HL-60/S4 (cell line): ENCODE results near the gene SIPA1L3.

Source experiments
- in situ Hi-C: fragments of 300-500 bp; cut with MboI; formaldehyde crosslinking; loops from 2 replicates; pipeline ENCODE4 v1.14.3; 2022; ENCODE audit warnings: low sequenced_read_pairs

The SIPA1L3 gene

DNA sequence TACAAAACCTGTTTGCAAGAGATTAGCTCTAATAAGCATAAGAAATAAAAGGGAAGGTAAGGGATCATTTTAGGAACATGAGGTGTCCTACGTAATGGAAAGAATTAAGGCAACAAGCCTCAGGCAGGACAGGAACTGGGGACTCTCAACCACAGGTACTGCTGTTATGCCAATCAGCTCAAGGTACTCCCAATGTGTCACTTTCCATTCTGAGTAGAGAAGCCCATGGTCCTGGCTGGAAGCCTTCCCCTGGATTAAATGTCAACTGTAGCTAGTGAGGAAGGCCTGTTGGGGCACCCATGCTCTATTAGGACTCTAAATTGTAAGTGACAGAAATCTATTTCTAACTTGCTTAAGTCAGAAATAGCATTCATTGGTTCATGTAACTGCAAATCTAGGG, 182.4 kb downstream of the SIPA1L3 start:
- in situ Hi-C loops: loop anchor here (25.0 kb wide), 1 partner anchor 177 kb away; the partner anchor contains the start of genes SIPA1L3 and WDR87

DNA sequence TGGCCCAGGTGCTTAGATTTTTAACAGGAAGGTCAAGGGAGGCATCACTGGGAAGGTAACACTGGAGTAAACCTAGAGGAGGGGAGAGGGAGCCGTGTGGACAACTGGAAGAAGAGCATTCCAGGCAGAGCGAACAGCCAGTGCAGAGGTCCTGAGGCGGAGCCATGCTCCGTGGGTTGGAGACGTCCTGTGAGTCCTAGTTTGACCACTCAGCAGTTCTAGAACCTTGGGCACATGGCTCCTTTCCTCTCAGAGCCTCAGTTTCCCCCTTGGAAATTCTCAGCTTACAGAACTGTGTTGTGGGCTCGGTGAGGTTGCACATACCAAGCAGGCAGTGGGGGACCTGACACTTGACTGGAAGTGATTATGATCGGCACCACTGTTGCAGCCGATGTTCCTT, 186.1 kb downstream of the SIPA1L3 start:
- in situ Hi-C loops: loop anchor here (25.0 kb wide), 1 partner anchor 181 kb away; the partner anchor contains the start of genes SIPA1L3 and WDR87

DNA sequence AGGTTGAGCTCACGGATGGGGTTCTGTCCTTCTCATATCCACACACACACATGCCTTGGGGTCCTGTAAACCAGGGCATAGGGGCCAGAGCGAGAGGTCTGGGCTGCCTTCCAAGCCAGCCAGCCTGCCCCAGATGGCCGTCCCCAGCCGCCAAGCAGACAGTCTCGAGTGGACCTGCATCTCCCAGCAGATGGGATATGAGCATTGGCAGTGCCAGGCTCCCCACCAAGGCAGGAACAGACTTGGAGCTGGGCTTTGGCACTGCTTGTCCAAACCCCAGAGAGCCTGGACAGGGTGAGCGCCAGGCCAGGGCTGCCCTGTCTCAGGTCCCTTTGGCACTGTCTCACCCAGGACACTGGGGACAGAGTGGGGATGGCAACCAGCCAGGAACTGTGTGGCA, 186.6 kb downstream of the SIPA1L3 start:
- in situ Hi-C loops: loop anchor here (25.0 kb wide), 1 partner anchor 181 kb away; the partner anchor contains the start of genes SIPA1L3 and WDR87

DNA sequence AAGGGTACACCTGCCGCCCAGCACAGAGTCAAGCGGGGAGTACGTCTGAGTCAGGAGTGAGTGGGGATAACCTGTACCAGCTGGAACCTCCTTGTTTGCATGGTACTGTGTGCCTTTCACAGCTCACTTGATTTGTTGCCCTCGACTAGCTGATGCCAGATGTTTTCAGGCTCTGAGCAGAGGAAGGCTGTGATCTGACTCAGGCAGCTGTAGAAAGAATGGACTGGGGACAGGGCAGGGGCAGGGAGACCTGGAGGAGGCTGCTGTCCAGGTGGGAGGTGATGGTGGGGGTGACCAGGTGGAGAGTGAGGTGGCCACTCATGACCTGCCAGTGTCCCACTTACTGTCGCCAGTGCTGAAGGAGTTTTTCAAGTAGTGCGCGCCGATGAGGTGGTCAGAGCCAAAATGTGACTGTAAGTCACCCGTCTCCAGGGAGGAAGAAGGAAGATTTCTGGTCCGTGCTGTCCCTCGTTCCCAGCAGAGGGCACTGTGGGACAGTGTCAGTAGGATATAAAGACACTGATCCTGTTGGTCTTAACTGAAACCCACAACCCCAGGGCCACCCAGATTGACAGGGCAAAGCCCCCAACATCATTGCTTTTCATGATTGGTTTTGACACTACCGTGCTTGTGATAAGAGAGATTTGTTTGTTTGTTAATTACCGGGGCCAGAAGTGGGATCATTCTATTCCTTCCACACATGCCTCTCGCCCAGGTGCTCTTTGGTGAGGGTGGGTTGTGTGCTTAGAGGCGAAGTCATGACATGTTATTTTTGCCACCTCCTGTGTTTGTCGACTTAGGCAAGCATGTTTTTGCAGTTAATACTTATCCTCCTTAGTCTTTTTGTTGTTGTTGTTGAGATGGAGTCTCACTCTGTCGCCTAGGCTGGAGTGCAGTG, 188.7 kb downstream of the SIPA1L3 start:
- in situ Hi-C loops: loop anchor here (25.0 kb wide), 1 partner anchor 183 kb away; the partner anchor contains the start of genes SIPA1L3 and WDR87

DNA sequence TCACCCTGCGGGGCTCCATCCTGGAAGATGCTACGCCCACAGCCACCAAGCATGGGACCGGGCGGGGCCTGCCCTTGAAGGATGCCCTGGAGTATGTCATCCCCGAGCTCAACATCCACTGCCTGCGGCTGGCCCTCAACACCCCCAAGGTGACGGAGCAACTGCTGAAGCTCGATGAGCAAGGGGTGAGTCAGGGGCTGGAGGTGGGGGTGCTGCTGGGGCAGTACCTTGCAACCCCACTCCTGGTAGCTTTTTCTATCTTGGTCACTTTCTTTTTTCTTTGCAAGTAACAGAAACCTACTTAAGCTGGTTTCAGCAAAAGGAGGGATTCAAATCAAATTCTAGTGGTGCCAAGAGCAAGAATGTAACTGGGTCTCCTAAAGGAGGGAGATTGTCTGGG, 193.0 kb downstream of the SIPA1L3 start:
- in situ Hi-C loops: loop anchor here (25.0 kb wide), 1 partner anchor 188 kb away; the partner anchor contains the start of genes SIPA1L3 and WDR87

DNA sequence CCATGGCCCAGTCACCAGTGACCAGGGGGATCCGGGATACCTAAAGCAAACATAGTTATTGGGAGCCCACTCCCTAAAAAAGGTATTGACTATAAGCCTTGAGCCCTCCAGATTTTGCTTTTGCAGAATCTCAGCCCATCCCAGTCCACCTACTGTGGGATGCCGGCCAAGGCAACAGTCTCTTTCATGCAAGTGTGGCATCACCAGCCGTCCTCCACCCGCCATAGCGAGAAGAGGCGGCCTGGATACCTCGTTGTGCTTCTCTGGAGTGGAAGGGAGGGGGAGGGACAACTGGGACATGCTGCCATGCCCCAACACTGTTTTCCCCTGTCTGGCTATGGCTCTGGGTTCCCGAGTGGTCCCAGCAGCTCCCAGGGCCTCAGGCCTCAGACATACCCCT, 193.6 kb downstream of the SIPA1L3 start:
- in situ Hi-C loops: no loop called here

DNA sequence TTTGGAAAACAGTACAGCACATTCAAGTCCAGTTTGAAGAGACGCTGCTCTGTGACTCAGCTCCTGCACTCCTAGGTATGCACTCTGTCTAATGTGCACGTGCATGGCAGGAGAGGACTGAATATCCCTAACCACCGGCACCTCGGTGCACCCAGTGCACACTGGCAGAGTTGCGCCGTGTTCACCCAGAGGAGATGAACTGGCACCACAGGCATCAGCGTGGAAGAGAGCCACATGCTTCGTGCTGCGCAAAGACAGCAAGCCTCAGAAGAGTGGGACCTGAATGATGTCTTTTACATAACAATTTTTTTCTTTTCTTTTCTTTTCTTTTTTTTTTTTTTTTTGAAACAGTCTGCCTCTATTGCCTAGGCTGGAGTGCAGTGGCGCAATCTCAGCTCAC, 194.7 kb downstream of the SIPA1L3 start:
- in situ Hi-C loops: no loop called here

DNA sequence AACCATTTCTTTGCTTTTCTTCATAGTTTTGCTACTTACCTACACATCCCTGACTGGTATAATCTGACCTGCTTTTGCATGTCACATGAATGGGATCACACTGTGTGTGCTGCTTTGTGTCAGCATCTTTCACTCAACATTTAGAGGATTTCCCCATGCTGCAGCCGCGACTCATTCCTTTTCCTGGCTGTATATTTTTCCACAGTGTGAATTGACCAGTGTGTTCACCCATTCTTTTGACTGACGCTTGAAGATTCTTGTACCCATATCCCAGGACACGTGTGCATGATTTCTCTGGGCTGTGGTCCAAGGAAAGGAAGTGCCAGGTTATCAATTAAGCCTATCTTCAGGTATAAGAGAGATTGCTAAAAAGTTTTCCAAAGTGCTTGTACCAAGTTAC, 198.6 kb downstream of the SIPA1L3 start:
- in situ Hi-C loops: no loop called here

DNA sequence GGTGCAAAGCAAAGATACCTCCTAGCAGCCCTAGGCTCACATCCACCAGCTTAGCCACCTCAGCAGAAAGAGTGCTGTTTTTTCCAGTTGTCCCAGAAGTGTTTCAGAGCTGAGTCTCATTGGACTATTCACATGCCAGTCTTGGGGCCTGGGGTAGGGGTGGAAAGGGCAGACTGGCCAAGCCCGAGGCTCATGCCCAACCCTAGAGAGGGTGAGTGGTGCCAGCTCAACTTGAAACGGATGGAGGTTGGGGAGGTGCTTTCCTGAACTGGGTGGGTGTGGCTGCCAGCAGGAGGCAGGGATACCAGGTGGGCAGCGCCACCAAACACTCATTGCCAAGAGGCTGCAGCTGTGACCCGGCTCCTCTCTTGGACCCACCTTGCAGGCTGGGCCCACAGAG, 200.1 kb downstream of the SIPA1L3 start:
- in situ Hi-C loops: no loop called here

DNA sequence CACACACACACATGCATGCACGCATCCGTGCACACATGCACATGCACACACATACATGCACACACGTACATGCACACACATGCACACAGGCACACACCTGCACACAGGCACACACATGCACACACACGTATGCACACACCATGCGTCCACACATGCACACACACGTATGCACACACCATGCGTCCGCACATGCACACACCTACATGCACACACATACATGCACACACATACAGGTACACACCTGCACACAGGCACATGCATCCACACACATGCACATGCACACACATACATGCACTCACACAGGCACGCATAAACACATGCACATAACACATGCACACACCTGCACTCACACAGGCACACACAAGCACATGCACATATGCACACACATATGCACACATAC, 204.9 kb downstream of the SIPA1L3 start:
- in situ Hi-C loops: no loop called here

DNA sequence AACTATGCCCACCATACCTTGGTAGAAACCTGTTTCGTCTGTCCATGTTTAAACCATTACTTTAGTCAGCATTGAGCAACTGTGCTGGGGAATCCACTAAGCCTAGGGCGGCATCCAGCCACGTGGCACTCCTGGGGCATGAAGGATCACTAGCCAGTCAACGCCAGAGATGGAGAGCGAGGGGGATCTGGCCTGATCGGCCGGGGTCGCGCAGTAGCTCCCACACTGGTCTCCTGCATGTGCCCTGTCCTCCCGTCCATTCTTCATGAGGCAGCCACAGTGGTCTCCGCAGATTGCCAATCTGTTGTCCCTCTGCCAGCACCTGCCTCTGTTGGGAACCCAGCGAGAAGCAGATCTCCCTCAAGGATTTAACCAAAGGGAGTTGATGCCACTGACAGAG, 207.6 kb downstream of the SIPA1L3 start:
- in situ Hi-C loops: no loop called here

DNA sequence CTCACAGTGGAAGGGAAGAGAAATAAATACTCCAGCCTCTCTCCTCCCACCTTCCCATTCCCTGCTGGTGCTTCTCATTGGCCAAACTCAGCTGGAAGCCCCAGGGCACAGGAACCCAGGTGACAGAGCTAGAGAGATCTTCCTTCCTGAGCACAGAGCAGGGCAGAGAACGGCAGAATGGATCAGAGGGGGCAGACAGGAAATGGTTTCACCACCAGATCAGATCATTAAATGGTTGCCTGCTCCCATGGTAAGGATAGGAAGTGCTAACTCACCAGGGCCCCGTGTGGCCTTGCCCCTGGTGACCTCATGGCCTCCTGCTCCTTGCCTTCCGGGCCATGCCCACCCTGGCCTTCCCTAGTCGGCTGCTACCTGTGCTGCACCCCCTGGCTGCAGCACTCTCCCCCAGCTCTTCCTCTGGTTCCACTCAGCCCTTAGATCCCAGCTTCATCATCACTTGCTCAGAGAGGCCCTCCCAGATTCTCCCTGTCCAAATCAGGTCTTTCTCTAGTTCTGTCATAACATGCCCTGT, 208.3 kb downstream of the SIPA1L3 start:
- in situ Hi-C loops: no loop called here

DNA sequence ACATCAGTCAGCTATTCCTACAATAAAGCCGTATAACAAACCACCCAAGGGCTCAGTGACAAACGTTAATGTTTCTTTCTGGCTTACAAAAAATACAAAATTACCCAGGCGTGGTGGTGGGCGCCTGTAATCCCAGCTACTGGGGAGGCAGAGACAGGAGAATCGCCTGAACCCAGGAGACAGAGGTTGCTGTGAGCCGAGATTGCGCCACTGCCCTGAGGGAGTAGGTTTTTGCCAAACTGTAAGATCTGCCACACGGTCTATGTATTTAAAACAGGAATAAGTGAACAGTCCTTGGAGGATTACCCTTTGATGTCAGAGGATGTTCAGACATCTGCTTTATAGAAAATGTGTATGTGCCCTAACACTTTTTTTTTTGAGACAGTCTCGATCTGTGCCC, 211.2 kb downstream of the SIPA1L3 start:
- in situ Hi-C loops: no loop called here

DNA sequence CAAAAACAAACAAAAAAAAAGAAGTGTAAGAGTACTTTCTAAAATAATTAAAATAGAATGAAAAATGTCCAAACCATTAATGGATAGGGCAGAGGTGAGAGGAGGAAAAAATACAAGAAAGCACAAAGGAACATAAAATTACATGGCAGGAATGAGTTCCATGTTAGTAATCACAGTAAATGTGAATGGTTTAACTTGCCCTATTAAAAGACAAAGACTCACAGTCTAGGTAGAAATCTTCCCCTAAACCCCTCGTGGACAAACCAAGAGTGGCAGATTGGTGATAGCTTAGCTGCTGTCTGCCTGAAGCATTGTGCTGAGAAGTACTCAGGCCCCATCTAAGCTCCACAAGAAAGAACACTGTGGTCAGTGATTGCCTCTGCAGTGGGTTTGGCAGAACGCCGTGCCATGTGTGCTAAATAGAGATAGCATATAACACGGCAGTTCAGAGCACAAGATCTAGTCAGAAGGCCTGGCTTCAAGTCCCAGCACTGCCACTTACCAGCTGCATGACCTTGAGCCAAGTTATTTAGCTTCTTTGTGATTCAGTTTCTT, 213.5 kb downstream of the SIPA1L3 start:
- in situ Hi-C loops: no loop called here

DNA sequence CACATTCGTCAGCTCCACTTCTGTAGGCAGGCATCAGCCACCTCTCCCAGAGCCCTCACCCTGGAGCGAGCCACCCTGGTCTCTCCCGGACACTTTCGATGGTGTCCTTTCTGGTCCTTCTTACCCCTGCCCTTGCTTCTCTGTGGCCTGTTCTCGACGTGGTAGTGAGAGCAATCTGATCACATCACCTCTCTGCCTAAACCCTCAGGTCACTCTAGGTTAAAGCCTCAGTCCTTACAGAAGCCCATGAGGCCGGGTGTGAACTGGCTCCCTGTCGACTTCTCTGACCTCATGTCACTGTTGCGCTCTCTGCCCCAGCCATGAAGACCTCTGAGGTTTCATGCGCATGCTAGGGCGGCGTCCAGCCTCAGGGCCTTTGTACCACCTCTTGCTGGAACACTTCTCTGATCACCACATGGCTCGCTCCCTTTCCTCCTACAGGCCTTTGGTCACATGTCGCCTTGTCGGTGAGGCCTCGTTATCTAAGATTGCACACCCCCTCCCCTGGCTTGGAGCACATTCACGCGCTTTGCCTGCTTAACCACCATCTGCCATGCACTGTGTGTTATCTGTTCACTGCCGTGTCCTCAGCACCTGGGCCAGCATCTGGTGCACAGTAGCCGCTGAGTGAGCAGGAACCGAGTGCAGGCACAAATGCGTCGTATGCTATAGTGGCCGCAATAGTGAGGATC, 215.5 kb downstream of the SIPA1L3 start:
- in situ Hi-C loops: no loop called here

DNA sequence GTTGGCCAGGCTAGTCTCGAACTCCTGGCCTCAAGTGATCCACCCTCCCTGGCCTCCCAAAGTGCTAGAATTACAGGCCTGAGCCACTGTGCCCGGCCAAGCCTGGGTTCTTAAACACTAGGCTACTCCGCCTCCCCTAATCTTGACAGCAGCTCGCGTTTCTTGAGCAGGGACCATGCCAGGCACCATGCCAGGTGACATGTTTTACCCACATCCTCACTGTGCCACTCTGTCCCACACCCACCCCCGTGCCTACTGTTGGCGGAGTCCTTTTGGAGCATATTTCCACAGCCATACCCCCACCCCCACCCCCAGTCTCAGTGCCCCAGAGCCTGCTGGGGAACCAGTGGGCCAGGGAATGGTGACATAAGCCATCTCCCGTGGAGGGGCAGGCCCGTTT, 218.2 kb downstream of the SIPA1L3 start:
- in situ Hi-C loops: no loop called here

DNA sequence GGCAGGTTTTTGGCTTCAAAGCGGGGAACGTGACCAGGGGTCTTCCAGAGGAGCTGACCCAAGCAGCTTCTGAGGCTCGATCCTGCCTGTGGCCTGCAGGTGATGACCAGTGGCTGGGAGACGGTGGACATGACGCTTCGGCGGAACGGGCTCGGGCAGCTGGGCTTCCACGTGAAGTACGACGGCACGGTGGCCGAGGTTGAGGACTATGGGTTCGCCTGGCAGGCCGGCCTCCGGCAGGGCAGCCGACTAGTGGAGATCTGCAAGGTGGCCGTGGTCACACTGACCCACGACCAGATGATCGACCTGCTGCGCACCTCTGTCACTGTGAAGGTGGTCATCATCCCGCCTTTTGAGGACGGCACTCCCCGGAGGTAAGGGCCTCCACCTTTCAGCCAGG, 223.4 kb downstream of the SIPA1L3 start:
- in situ Hi-C loops: no loop called here

DNA sequence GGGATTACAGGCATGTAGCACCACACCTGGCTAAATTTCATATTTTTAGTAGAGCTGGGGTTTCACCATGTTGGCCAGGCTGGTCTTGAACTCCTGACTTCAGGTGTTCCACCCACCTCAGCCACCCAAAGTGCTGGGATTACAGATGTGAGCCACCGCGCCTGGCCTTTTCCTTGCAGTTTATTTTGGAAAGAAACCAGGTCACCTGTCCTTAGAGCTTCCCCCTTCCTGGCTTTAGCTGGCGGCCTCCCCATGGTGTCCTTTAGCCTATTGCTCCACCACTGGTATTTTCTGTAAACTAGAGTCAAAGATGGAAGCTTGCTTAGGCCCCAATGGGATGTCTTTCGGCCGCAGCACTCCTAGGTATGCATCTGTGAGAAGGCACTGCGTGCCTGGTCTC, 225.8 kb downstream of the SIPA1L3 start:
- in situ Hi-C loops: no loop called here

DNA sequence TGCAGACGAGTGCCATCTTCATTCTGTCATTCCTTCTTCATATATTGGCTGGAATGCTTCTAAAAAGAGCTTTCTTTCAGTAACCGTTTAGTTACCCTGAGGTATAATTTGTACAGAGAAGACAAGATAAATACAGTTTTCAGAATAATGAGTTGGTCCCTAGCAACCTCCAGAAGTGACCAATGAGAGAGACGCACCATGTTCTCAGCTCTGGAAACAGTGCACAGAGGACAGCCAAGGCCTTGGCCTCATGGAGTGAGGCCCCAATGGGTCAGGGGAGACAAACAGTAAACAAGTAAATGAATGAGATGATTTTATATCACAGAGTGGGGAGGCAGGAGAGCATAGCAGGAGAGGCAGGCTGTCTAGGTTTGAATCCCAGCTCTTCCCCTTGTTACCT, 226.3 kb downstream of the SIPA1L3 start:
- in situ Hi-C loops: no loop called here

DNA sequence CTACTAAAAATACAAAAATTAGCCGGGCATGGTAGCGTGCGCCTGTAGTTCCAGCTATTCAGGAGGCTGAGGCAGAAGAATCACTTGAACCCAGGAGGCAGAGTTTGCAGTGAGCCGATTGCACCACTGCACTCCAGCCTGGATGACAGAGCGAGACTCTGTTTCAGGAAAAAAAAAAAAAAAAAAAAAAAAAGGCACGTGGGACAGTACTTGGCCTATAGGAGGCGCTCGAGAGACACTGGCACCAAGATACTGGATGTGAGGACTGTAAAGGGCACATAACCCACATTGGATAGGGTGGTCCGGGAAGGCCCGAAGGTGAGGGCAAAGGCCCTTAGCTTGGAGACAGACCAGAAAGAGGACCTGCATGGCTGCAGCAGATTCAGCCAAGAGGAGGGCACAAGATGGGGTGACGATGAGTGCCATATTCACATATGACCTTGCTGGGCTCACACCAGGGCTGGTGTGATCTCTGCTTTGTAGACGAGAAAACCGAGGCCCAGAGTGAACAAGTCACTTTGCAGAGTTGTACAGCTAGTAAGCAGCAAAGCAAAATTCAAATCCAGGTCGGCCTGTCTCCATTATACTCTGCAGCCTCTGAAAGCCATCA, 227.6 kb downstream of the SIPA1L3 start:
- in situ Hi-C loops: no loop called here
